GM23338 (cell line): ENCODE data around the gene DROSHA. TPM values are rescaled to one million over a fixed set of nuclear protein-coding genes. Genes with fewer than 3 reads are reported as not detected.

Experiments
- ATAC-seq: fragments of 200-7000 bp; cut with Tn5 transposase; 3 replicates; pipeline ENCODE4 v1.9.1; 2020
- DNase-seq: peaks from one replicate; pipeline ENCODE4 v3.0.0-alpha.2; 2015; ENCODE audit warnings: low spot score
- H2AFZ ChIP-seq: fragments of 200-600 bp; sonication (generic); 2 replicates; pipeline ENCODE4 v1.8.0; 2016; ENCODE audit warnings: antibody characterized with exemption, mild to moderate bottlenecking, moderate library complexity
- H3F3A ChIP-seq: fragments of 200-600 bp; sonication (generic); replicated peaks from 2 replicates; pipeline ENCODE4 v1.8.0; 2017; ENCODE audit warnings: antibody characterized with exemption, mixed run types, low read depth
- H3K27ac ChIP-seq: fragments of 200-600 bp; sonication (generic); 2 replicates; pipeline ENCODE4 v1.6.1; 2016; ENCODE audit warnings: low read depth
- H3K27me3 ChIP-seq: fragments of 200-600 bp; sonication (generic); 2 replicates; pipeline ENCODE4 v1.8.0; 2016; ENCODE audit warnings: mild to moderate bottlenecking, mixed run types, moderate library complexity; ENCODE audit not compliant: insufficient read depth
- H3K36me3 ChIP-seq: fragments of 200-600 bp; sonication (generic); 2 replicates; pipeline ENCODE4 v1.8.0; 2016; ENCODE audit warnings: mild to moderate bottlenecking; ENCODE audit not compliant: insufficient read depth
- H3K4me1 ChIP-seq: fragments of 200-600 bp; sonication (generic); 2 replicates; pipeline ENCODE4 v1.8.0; 2016; ENCODE audit warnings: mild to moderate bottlenecking, moderate library complexity; ENCODE audit not compliant: insufficient read depth
- H3K4me2 ChIP-seq: fragments of 200-600 bp; sonication (generic); 2 replicates; pipeline ENCODE4 v1.7.1; 2017; ENCODE audit warnings: mixed run types
- H3K4me3 ChIP-seq: fragments of 200-600 bp; sonication (generic); 2 replicates; pipeline ENCODE4 v1.6.1; 2016; ENCODE audit warnings: mixed run types
- H3K79me2 ChIP-seq: fragments of 200-600 bp; sonication (generic); replicated peaks from 2 replicates; pipeline ENCODE4 v1.8.0; 2017; ENCODE audit warnings: mild to moderate bottlenecking; ENCODE audit not compliant: insufficient read depth
- H3K9me2 ChIP-seq: fragments of 200-600 bp; sonication (generic); 2 replicates; pipeline ENCODE4 v1.8.0; 2017; ENCODE audit not compliant: insufficient read depth
- H4K20me1 ChIP-seq: fragments of 200-600 bp; sonication (generic); replicated peaks from 2 replicates; pipeline ENCODE4 v1.8.0; 2017; ENCODE audit warnings: mild to moderate bottlenecking; ENCODE audit not compliant: insufficient read depth
- H3K27ac Mint-ChIP-seq: 2 replicates; pipeline ENCODE4 v1.8.0; 2020; ENCODE audit warnings: inconsistent platforms, mild to moderate bottlenecking, moderate library complexity, mixed read lengths
- H3K27me3 Mint-ChIP-seq: 3 replicates; pipeline ENCODE4 v1.8.0; 2022; ENCODE audit warnings: low read depth, mild to moderate bottlenecking, moderate library complexity, mixed read lengths, inconsistent platforms; ENCODE audit not compliant: insufficient read depth, poor library complexity
- H3K36me3 Mint-ChIP-seq: 3 replicates; pipeline ENCODE4 v1.8.0; 2021; ENCODE audit warnings: low read depth, mild to moderate bottlenecking, inconsistent platforms, moderate library complexity, mixed read lengths
- H3K4me1 Mint-ChIP-seq: 3 replicates; pipeline ENCODE4 v1.8.0; 2020; ENCODE audit warnings: mild to moderate bottlenecking, inconsistent platforms, mixed read lengths
- H3K4me3 Mint-ChIP-seq: 3 replicates; pipeline ENCODE4 v1.8.0; 2021; ENCODE audit warnings: moderate library complexity, mild to moderate bottlenecking, inconsistent platforms, mixed read lengths
- H3K9me3 Mint-ChIP-seq: 3 replicates; pipeline ENCODE4 v1.8.0; 2020; ENCODE audit warnings: moderate library complexity, mild to moderate bottlenecking, inconsistent platforms, mixed read lengths
- CREB1 ChIP-seq: fragments of 250-450 bp; sonication (Bioruptor Pico); IDR thresholded peaks from 2 replicates; pipeline ENCODE4 v1.5.0; 2020; ENCODE audit warnings: low read depth, mild to moderate bottlenecking, moderate library complexity
- CTCF ChIP-seq, 2 experiments: fragments of 200-600 bp in 1 of 2; sonication (generic) in 1 of 2; conservative IDR thresholded peaks; 2 replicates each; pipeline versions ENCODE4 v1.5.1 to v1.6.1; 2016 to 2017; ENCODE audit warnings: antibody characterized with exemption in 2 of 2, low read depth in 2 of 2, mild to moderate bottlenecking in 2 of 2, moderate library complexity in 1 of 2
- ETS1 ChIP-seq: IDR thresholded peaks from 2 replicates; pipeline ENCODE4 v1.6.1; 2016; ENCODE audit warnings: antibody characterized with exemption
- EZH2 ChIP-seq: fragments of 200-600 bp; sonication (generic); IDR thresholded peaks from one replicate; pipeline ENCODE4 v1.8.0; 2017; ENCODE audit warnings: antibody characterized with exemption, mild to moderate bottlenecking, low read depth; ENCODE audit not compliant: unreplicated experiment
- EZH2phosphoT487 ChIP-seq: fragments of 200-600 bp; sonication (generic); IDR thresholded peaks from one replicate; pipeline ENCODE4 v1.8.1; 2018; ENCODE audit warnings: antibody characterized with exemption; ENCODE audit not compliant: unreplicated experiment
- JUNB ChIP-seq: IDR thresholded peaks from one replicate; pipeline ENCODE4 v1.6.1; 2016; ENCODE audit warnings: antibody characterized with exemption; ENCODE audit not compliant: unreplicated experiment
- POLR2AphosphoS5 ChIP-seq: IDR thresholded peaks from 2 replicates; pipeline ENCODE4 v1.6.1; 2016; ENCODE audit warnings: antibody characterized with exemption, low read depth
- REST ChIP-seq: IDR thresholded peaks from one replicate; pipeline ENCODE4 v1.6.1; 2018; ENCODE audit warnings: antibody characterized with exemption; ENCODE audit not compliant: unreplicated experiment
- STAT1 ChIP-seq: IDR thresholded peaks from one replicate; pipeline ENCODE4 v1.6.1; 2016; ENCODE audit warnings: antibody characterized with exemption; ENCODE audit not compliant: unreplicated experiment
- ZNF331 ChIP-seq: fragments of 250-450 bp; sonication (Bioruptor Pico); IDR thresholded peaks from 2 replicates; pipeline ENCODE4 v1.5.0; 2020; ENCODE audit warnings: low read depth, mild to moderate bottlenecking, moderate library complexity
- polyA plus RNA-seq: library from polyadenylated mRNA; unstranded; fragments of >200 nt; fragmentation: Nextera tagmentation; extraction: Ambion mirVana; gene quantifications from 2 replicates; pipeline ENCODE4 v1.2.1, GENCODE V29; 2016
- total RNA-seq: library from RNA; depleted of rRNA; stranded (reverse); fragments of >200 nt; shearing (Covaris generic); gene quantifications from 2 replicates; pipeline ENCODE4 v1.2.3, GENCODE V29; 2014

DROSHA gene
- total and polyA plus RNA-seq, 2 experiments from 2014 or later = 70.6 to 87.8 TPM

- no peak for TF ChIP-seq CTCF (conservative IDR thresholded peaks at IDR 0.05; ENCODE audit: low read depth in 2 of 2)
- TF ChIP-seq EZH2 = no peak
- no peak for TF ChIP-seq EZH2phosphoT487
- no peak for TF ChIP-seq CREB1 (CRISPR knock-in tag)
- TF ChIP-seq POLR2AphosphoS5 = no peak
- TF ChIP-seq STAT1 = no peak
- no peak for TF ChIP-seq ZNF331 (CRISPR knock-in tag)
Measured at GRCh38 chr5:31477516-31477915, 54.4 kb downstream of the DROSHA start (continued).

- H3K4me2 ChIP-seq = no peak overlapping the region
- H3K79me2 ChIP-seq = no peaks in the 10 kb centered on the region
- no peak overlapping the region for H3K27ac Mint-ChIP-seq
- peaks cover 3% of the 10 kb centered on the region for H3K27me3 Mint-ChIP-seq
- TF ChIP-seq EZH2phosphoT487 = no peak
- no peak for TF ChIP-seq JUNB
- TF ChIP-seq CREB1 (CRISPR knock-in tag) = no peak
- H2AFZ ChIP-seq = no peak overlapping the region
- no peaks in the 10 kb centered on the region for H3K9me3 Mint-ChIP-seq
- no peaks in the 10 kb centered on the region for H3K4me1 ChIP-seq
- no peak for DNase-seq
- no peaks in the 10 kb centered on the region for H3K27me3 ChIP-seq
- no peaks in the 10 kb centered on the region for H3F3A ChIP-seq
- H3K36me3 ChIP-seq = no peaks in the 10 kb centered on the region
- H3K4me3 Mint-ChIP-seq = no peak overlapping the region
- H3K4me3 ChIP-seq = no peak overlapping the region
- H3K27ac ChIP-seq = no peak overlapping the region
- peaks cover 11% of the 10 kb centered on the region for H3K36me3 Mint-ChIP-seq
- peaks cover 3% of the 10 kb centered on the region; the same call in 2 of the 3 replicates for H3K4me1 Mint-ChIP-seq
- no peaks in the 10 kb centered on the region for H4K20me1 ChIP-seq
- ATAC-seq = no peak
- H3K9me2 ChIP-seq = peaks cover 10% of the 10 kb centered on the region; the same call in 1 of the 2 replicates
Measured at GRCh38 chr5:31476738-31477141, 55.2 kb downstream of the DROSHA start.

GRCh38 chr5:31471916-31472315 lies 60.0 kb downstream of the DROSHA start:
- no peaks in the 10 kb centered on the region for H3K79me2 ChIP-seq
- no peaks in the 10 kb centered on the region for H3F3A ChIP-seq
- H3K27ac ChIP-seq = no peak overlapping the region
- H3K4me3 ChIP-seq = no peak overlapping the region
- H3K36me3 ChIP-seq = 0 out of 2 replicates have a peak, but pooled peaks cover 6% of the 10 kb centered on the region
- peaks cover 5% of the 10 kb centered on the region; the same call in 1 of the 2 replicates for H3K4me1 ChIP-seq
- no peaks in the 10 kb centered on the region for H3K9me3 Mint-ChIP-seq
- peaks cover 3% of the 10 kb centered on the region for H3K27me3 Mint-ChIP-seq
- H4K20me1 ChIP-seq = no peaks in the 10 kb centered on the region
- H3K27ac Mint-ChIP-seq = no peak overlapping the region
- no peaks in the 10 kb centered on the region for H3K27me3 ChIP-seq
- peaks cover 13% of the 10 kb centered on the region; the same call in 2 of the 3 replicates for H3K4me1 Mint-ChIP-seq
- no peak overlapping the region for H3K4me3 Mint-ChIP-seq
- H2AFZ ChIP-seq = no peak overlapping the region
- ATAC-seq = no peak
- H3K4me2 ChIP-seq = no peak overlapping the region
- no peak for DNase-seq
- H3K36me3 Mint-ChIP-seq = peaks cover 33% of the 10 kb centered on the region; the same call in 2 of the 3 replicates
- H3K9me2 ChIP-seq = peaks cover 10% of the 10 kb centered on the region; the same call in 1 of the 2 replicates
- TF ChIP-seq EZH2phosphoT487 (no peak), CREB1 (CRISPR knock-in tag) (no peak), ETS1 (no peak), REST (no peak)
